HG03378 (cell line): ENCODE results near the gene GPR55.

Experiments
- ATAC-seq: cut with Tn5 transposase; IDR thresholded peaks from one replicate; pipeline ENCODE4 v1.9.1; 2021; ENCODE audit warnings: mild to moderate bottlenecking, moderate library complexity; ENCODE audit not compliant: unreplicated experiment

GPR55 gene

DNA sequence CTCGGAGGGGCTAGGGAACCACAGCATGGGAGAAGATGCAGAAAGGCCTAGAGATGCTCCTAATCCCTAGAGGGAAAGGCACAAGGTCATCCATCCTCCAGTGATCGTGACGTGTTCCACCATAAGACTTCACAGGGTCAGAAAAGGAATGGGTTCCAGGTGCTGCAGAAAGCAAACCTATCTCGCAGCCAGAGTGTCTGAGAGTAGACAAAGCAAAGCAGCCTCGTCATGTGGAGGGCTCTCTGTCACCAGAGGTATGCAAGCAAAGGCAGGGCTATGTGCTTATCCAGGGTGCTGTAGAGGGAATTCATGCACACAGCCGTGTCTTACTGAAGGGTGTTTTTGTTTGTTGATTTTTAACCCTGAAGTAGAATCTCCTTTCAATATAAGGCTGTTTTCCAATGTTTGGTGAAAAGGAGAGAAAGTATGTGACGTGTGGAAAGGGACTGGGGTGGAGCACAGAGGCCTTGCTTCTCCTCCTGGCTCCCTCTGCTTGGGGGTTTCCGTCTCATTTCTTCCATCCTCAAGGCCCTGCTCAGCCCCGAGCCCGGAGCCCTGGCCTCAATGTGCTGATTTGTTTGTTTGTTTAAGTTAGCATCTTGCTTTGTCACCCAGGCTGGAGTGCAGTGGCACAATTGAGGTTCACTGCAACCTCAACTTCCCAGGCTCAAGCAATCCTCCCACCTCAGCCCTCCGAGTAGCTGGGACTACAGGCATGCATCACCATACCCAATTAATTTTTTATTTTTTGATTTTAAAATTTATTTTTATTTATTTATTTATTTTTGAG lies 3.0 kb downstream of the GPR55 start:
- no peak for ATAC-seq

DNA sequence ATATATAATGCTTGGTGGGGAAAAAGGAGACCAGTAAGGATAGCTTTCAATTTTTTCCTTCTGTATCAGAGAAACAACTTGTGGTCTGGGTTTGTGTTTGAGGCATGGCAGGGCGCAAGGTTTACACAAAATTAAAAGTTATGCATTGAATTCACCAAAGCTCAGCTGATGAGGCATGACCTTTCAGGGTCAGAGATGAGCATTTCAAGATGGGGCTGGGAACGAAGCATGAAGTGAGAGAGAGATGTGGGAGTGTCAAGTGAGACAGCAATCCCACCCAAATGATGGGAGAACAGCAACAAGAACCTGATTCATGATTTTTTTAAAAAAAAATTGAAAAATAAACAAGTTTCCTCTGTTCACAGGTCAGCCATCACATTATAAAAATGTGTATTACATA lies 4.9 kb downstream of the GPR55 start:
- no peak for ATAC-seq

DNA sequence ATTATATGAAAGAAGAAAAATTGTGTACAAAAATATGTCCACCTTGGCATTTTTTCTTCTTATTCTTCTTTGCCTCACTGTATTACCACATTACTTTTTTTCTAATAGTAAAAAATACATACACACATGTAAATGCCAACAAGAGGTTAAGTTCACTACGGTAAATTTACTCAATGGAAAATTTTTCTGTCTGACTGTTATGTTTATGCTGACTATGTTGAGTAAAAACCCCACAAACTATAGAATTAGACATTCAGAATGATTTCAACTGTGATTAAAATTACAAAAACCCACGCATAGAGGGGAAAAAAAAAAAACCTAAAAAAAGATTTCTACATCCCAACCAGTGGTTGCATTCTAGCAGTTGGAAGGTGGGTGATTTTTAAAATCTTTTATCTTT lies 5.4 kb downstream of the GPR55 start:
- ATAC-seq, result no peak

DNA sequence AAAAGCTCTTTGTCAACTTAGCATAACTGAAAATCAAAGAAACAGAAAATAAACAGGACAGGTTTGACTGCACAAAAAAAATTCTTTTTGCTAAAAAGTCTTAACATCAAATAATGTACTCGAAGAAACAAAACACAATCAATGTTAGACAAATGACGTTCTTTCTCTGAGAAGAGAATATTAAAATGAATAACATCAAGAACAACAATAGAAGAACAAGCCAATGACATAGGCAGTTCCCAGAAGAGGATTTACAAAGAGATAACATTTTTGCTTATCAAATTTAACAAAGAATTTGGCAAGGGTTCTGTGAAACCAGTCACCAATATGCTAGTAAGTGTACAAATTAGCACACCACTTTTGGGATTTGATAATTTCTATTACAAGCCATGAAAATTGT lies 5.8 kb downstream of the GPR55 start:
- no peak for ATAC-seq

DNA sequence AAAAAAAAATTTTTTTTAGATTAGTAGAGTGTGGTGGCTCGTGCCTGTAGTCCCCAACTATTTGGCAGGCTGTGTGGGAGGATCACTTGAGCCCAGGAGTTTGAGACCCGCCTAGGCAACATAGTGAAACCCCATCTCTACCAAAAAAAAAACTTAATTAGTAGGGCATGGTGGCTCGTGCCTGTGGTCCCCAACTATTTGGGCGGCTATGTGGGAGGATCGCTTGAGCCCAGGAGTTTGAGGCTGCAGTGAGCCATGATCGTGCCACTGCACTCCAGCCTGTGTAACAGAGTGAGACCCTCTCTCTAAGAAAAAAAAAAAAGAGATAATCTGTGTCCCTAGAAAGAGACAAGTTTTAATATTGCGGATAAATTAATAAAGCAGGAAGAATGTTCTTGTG lies 8.8 kb downstream of the GPR55 start:
- no peak for ATAC-seq

DNA sequence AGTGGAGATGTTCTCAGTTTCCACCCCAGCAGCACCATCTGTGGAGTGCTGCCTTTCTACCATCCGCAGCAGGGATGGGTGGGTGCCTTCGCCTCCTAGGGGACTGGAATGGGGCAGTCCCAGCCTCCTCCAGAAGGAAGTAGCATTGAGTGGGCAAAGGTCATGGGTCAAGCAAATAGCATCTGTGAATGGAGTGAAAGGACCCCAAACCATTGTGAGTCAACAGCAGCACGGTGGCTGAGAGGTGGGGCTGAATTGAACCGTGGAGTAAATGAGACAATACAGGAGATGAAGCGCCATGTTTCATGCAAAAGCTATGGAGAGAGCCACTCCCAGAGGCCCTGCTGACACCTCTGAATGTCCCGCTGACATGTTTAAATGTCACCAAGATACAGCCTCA lies 9.7 kb downstream of the GPR55 start:
- ATAC-seq, result no peak

DNA sequence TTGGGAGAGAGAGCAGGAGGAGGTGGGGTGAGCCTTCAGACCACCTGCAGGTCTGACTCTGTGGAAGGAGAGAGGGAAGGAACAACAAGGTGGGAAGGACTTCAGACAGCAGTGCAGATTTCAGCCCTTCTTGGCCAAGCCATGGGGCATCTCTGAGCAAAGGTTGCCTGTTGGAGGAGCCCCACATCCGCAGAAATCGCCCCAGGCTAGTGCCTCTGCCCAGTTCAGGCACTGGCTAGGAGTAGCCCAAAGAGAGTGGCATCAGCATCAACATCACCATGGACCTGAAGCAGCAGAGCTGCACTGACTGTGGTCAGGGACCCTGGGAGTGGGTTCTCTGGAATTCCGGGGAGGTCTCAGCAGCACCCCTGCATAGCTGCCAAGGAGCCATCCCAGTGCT lies 10.2 kb downstream of the GPR55 start:
- ATAC-seq, result no peak

DNA sequence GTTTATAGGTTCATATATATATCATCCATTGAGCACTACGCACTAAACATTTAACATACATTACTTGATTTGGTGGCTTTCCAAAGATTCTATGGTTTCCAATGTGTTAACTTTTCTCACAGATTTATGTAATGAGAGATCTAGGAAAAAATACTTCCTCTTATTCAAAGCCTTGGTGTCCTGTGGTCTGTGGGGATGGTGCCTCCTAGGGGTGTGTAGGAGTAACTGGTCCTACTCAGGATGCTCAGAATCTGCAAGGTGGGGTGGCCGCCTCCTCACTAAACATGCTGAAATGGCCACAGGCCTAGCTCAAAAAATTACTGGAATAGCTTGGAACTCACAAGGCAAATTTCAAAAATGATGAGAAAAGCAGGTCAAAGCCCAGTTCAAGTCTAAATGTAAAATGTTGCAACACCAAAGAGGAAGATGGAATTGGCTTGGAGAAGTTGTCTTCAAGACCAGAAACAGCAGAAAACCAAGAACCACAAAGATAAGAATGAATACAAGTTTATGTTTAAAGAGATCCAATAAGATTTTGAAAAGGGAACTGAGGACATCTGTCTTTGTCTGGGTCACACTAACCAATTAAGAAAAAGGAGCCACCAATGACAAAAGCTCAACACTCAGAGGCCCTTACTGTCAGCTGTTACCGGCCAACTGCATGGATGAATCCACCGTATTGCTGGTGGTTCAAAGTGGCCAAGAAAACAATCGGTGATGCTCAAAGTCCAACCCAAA lies 11.5 kb downstream of the GPR55 start:
- no peak for ATAC-seq

DNA sequence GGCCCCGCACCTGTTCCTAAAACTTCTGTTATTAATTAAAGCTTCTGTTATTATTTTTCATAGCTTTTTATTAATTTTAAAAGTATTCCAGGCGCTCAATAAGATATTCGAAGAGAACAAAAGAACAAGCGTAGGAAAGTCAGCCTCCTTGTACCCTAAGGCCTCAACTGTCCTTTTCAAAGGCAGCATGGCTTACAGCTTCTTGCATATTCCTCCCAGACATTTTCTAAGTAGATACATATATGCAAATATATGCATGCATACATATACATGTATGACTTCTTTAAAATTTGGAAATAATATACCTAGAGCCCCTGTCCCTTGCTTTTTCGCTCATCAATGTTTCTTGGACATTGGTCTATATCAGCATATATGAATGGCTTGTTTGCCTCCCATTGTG lies 12.3 kb downstream of the GPR55 start:
- ATAC-seq, result no peak

DNA sequence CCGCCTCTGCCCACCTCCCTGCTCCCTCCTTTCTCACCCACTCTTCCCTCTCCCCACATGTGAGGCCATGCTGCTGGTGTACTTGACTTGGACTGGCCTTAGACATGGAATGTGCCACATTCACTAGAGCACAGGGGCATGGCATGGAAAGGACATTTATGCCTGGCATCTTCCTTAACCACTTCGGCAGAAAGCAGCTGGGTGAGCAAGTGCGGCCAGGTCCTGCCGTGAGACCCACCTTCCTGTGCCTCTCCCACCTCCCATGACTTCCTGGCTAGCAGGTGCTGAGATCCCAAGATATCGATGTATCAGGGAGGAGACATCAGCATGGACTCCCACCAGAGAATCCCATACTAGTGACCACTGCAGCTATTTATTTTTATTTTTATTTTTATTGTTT lies 13.0 kb downstream of the GPR55 start:
- no peak for ATAC-seq

DNA sequence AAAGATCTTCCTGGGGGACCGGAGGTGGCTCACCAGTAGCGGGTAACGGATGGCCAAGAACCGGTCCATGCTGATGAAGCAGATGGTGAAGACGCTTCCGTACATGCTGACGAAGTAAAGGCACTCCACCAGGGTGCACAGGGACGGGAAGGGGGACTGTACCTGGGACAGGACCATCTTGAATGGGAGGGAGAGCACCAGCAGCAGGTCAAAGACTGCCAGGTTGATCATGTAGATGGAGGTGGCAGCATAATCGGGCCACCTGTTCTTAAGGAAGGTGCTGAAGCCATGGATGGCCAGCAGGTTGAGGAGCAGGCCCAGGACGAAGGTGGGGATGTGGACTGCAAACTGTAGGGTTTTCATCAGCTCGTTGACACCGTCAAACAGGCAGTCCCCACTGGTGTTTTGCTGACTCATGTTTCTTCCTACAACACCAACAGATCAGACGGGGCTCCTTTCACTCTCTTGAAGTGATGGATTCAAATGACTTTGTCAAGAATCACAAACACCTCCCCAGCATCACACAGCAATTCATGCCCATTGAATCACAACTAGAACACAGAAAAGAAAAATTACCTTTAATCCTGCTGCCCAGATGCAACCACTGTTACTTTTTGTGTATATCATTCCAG lies 14.4 kb downstream of the GPR55 start:
- ATAC-seq, result no peak

DNA sequence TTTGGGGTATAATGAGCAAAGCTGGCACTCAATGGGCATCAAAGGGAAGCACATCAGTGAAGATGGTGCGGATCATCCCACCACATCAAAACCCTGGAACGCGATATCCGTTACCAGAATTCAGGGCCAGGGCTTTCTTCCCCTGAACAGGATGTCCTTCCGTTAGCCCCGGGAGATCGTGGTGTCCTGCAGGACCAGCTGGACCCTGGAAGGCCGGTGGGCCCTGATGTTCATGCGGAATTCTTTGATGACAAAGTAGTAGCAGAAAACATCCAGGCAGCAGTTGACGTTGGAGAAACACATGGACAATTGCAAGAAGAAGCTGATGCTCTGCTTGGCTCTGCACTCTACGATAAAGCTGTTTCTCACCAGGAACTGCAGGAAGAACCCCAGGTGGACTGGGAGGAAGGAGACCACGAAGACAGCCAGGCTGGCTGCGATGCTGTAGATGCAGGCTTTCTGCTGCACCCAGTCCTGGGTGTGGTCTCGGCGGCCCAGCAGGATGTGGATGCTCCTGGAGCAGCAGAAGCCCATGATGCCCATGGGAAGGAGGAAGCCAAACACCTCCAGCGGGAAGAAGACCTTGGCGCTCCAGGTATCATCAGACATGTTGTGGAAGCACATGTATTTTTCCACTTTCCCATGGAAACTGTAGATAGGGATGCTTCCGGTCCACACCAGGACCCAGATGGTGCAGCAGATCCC lies 15.0 kb downstream of the GPR55 start:
- ATAC-seq, result no peak

DNA sequence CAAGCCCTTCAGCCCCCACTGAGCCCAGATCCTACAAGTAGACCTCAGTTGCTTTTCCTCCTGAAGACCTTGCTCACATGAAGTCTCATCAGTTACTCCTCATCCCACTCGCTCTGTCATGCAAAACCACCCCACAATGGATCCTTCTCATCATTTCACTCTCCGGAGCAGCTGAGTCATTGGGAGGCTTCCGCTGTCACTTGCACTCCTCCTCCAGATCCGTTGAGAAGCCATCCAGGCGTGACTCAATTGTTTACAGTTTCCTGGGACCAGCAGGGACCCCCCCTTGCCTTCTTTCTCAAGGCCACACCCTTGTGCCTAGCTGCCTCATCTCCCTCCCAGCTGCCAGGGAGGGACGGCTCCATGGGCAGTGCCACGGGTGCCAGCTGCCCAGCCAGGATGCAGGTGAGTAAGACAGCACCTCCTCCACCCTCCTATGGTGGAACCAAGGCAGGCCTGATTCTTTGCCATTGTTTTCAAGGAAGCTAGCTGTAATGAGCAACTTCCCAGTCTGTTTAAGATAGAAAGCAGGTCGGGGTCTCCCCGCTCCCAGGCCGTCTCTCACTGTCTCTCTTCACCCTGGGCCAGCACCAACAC lies 16.3 kb downstream of the GPR55 start:
- no peak for ATAC-seq

DNA sequence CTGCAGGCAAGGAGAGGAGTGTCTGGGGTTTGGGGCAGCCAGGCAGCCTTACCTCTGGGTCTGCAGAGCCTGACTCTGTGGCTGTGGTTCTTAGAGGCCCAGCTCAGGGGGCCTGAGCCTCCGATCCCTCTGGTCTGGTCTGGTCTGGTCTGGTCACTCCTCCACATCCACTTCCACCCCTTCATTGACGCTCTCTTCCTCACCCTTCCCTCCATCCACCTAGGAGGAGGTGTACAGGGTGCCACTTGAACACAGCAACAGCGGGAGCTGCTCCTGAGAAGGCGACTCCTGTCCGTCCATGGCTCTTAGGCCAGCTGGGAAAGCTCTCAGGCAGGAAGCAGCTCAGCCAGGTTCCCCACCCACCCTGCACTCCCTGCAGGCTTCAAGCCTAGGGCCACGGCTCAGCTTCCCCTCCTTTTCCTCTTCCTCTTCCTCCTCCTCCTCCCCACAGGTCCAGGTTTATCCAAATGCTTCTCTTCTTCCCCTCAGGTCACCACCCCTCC lies 16.9 kb downstream of the GPR55 start:
- no peak for ATAC-seq

DNA sequence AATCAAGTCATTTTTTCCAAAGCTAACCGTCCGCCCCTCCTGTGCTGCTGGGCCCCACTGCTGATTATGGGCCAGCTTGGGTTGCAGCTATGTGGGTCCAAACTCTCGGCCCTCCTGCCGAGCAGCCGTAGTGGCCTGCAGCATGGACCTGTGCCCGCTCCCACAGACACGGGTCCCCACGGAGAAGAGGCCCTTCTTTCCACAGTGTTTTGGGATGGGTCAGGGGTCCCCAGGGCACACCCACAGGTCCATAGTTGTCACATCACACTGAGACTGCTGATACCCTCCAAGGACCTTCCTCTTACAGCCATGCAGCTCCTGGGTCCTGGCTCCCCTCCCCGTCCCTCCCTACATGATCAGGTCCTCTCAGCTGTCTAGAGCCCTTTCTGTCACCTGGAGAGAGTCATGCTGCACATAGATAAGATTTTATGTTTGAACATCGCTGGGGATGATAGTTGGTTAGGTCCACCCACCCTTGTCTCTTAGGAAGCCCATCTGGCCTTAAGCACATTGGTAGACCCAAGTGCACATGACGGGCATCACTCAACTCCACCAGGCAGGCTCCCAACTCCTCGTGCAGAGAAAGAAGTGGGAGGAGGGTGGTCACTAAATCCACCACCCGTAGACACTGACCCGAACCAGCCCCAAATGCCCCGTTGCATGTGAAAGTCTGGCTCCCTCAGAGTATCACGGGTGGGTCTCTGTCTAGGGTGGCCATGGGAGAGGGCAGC lies 17.5 kb downstream of the GPR55 start:
- ATAC-seq, result no peak

DNA sequence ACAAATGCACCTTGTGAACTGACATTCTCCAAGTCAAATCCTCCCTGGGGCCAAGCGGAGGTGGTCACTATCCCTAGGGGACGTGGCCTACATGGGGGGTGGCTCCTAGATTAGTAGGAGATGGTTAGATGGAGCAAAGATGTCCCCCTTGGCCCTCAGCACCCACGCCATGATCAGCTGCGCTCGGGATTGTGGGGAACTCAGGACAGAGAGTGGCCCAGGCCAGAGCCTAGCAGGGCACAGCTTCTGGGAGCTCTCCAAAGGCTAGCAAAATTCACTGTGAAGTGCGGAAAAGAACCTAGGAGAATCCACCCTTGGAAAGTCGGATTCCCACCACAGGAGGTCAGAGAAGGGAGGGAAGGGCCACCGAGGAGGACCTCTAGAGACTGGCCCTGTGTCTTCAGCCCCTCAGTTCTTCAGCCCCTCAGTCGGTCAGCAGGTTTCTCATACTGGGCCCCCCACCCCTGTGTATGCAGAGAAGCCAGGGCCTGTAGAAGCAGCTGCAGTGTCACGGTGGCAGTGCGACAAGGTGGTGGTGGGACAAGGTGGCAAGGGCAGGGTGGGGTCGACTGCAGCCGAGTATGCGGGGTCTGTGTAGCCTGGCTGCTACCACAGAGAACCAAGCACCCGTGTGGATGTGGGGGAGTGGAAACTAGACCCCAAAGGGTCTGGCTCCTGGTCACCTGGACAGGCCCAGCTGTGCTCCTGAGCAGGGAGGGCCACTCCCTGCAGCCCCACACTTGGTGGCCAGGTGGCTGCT lies 18.4 kb downstream of the GPR55 start:
- no peak for ATAC-seq

DNA sequence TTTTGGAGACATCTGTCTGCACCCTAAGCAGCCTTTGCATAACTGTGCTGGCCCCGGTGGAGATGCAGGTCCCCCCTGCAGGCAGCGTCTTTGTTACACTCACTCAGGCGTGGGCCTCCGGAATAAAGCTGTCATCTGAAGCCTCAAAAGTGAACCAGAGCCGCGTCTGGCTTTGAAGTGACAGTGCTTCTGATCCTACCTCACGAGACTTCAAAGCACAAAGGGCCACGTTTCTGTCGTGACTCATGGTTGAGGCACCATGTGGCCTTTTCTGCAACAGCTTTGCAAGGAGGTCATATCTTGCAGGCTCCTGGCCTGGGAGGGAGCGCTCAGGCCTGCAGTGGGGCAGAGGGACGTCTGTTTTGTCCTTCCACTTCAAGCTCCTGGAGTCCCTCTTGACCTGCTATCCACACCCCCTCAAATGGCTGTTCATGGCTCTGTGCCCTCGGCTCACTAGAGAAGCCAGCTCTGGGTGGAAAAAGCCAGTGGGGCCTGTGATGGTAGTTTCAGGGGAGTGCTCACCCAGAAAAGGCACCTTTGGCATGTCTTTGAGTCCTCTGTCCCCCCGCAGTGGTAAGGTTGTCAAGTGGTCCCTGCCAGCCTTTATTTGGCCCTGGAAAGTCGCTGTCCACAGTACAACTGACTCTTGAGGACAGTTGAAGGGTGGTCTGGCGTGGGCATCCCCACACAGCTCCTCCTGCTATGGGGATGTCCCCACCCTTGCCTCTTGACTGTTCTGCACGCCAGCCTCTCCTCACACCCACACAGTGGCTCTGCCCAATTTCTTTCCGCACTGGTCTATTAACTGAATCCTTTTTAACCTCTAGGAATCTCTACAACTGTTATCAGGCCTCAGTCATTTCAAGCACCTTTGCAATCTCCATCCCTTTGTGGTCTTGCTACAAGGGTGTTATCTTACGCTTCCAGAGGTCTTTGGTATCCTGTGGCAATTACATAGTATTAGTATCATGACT lies 19.3 kb downstream of the GPR55 start:
- ATAC-seq, result no peak

DNA sequence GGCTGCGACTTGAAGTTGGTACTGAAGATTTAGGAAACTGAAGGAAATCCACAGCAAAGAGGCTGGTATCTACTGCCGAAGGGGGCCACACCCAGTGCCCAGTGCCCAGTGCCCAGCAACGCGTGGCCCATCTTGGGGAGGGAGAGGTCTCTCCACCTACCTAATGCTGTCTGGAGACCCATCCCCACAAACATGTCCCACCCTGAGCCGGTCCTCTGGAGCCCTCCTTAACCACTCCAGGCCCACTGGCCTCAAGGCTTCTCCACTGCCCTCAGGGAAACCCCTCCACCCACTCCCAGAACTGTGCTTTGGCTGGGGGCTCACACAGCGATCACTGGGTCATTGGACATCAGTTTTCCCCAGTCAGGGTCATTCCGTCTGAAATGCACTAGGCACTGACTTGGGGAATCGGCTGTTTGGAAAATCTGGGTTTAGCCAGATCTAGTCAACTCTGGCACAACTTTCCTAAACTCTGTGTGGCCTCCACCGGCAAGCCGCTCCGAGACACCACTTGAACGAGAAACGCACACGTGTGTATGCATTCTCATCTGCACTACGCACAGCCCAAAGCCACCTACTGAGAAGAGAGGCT lies 20.1 kb downstream of the GPR55 start:
- no peak for ATAC-seq
